Breast epithelium (tissue), 3 donors: Measurements from ENCODE around the gene C1orf21.

Source experiments
- POLR2A ChIP-seq: fragments of 450-650 bp; IDR thresholded peaks from one replicate; pipeline ENCODE4 v1.6.1; 2016; ENCODE audit warnings: antibody characterized with exemption, mild to moderate bottlenecking, moderate library complexity
- POLR2AphosphoS5 ChIP-seq, 3 donors: sonication (generic); formaldehyde crosslinking; IDR thresholded peaks; one replicate each; pipeline ENCODE4 v1.6.1; 2017; ENCODE audit warnings: antibody characterized with exemption in 3 of 3
- TF ChIP-seq, protein P1 (sequence below), 3 donors: fragments of 450-650 bp; IDR thresholded peaks; one replicate each; pipeline ENCODE4 v1.5.1; 2016 to 2017; ENCODE audit warnings: antibody characterized with exemption in 3 of 3, mild to moderate bottlenecking in 3 of 3, moderate library complexity in 3 of 3

DNA sequence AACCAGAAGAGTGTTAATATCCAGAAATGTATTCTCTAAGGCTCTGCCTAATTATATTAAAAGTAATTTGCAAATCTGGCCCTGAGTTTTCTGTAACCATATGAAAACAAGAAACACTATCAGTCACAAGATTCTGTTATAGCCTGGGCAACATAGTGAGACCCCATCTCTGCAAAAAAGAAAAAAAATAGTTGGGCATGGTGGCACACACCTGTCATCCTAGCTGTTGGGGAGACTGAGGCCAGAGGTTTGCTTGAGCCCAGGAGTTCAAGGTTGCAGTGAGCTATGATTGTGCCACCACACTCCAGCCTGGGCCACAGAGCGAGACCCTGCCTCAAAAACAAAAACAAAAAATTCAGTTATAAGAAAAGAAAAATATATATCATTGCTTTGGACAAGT lies 25.6 kb downstream of the C1orf21 start:
- TF ChIP-seq POLR2A (no peak), POLR2AphosphoS5 (IDR thresholded peaks at IDR 0.05) (no peak)
- TF ChIP-seq, protein P1, sequence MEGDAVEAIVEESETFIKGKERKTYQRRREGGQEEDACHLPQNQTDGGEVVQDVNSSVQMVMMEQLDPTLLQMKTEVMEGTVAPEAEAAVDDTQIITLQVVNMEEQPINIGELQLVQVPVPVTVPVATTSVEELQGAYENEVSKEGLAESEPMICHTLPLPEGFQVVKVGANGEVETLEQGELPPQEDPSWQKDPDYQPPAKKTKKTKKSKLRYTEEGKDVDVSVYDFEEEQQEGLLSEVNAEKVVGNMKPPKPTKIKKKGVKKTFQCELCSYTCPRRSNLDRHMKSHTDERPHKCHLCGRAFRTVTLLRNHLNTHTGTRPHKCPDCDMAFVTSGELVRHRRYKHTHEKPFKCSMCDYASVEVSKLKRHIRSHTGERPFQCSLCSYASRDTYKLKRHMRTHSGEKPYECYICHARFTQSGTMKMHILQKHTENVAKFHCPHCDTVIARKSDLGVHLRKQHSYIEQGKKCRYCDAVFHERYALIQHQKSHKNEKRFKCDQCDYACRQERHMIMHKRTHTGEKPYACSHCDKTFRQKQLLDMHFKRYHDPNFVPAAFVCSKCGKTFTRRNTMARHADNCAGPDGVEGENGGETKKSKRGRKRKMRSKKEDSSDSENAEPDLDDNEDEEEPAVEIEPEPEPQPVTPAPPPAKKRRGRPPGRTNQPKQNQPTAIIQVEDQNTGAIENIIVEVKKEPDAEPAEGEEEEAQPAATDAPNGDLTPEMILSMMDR (IDR thresholded peaks at IDR 0.05), result no peak
